GM12865 (cell line): ENCODE measurements around the gene FASTK.

ENCODE experiments used
- DNase-seq: peaks from one replicate; pipeline ENCODE4 v3.0.0; 2010; ENCODE audit warnings: low read depth
- H3K4me3 ChIP-seq: 2 replicates; pipeline ENCODE4 v1.5.1; 2011; ENCODE audit warnings: mild to moderate bottlenecking, low read depth, low read length, control low read depth
- TF ChIP-seq, protein P1 (sequence below): IDR thresholded peaks from 2 replicates; pipeline ENCODE4 v1.5.1; 2011; ENCODE audit warnings: low read length, control low read depth, low read depth, inconsistent platforms; ENCODE audit not compliant: insufficient read depth; ENCODE audit errors: missing control alignments

FASTK gene

GRCh38 chr7:151035026-151035717, 45.4 kb downstream of the FASTK start:
- no peak overlapping the region for H3K4me3 ChIP-seq
- TF ChIP-seq, protein P1, sequence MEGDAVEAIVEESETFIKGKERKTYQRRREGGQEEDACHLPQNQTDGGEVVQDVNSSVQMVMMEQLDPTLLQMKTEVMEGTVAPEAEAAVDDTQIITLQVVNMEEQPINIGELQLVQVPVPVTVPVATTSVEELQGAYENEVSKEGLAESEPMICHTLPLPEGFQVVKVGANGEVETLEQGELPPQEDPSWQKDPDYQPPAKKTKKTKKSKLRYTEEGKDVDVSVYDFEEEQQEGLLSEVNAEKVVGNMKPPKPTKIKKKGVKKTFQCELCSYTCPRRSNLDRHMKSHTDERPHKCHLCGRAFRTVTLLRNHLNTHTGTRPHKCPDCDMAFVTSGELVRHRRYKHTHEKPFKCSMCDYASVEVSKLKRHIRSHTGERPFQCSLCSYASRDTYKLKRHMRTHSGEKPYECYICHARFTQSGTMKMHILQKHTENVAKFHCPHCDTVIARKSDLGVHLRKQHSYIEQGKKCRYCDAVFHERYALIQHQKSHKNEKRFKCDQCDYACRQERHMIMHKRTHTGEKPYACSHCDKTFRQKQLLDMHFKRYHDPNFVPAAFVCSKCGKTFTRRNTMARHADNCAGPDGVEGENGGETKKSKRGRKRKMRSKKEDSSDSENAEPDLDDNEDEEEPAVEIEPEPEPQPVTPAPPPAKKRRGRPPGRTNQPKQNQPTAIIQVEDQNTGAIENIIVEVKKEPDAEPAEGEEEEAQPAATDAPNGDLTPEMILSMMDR = no peak
- DNase-seq = no peak

DNA sequence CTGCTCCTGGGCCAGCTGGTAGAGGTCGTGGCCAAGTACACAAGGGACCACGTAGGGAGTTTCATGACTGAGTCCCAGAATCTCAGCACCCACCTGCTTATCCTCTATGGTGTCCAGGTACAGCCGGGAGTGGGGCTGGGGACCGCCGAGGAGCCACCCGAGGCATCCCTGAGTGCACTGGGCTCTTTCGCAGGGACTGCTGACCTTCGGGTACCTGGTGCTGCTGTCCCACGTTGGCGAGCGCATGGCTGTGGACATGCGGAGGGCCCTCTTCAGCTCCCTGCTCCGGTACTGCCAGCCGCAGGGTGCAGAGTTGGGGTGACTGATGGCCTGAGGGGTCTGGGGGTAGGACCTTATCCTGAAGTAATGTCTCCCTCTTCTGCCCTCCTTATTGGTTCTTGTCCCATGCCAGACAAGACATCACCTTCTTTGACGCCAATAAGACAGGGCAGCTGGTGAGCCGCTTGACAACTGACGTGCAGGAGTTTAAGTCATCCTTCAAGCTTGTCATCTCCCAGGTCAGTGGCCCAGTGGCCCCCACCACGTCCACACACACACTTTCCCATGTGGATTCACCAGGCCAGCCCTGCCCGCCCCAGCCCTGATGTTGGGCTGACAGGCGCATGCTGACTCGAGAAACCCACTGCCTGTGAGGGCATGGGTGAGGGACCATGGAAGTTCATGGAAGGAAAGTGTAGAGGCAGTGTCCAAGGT, 46.1 kb downstream of the FASTK start:
- no peak for DNase-seq

GRCh38 chr7:151033864-151034249, 46.8 kb downstream of the FASTK start:
- TF ChIP-seq, protein P1 = no peak
- DNase-seq = no peak
- no peak overlapping the region for H3K4me3 ChIP-seq

More for the DNA sequence above, 46.1 kb downstream of the FASTK start:
- no peak overlapping the region for H3K4me3 ChIP-seq
- TF ChIP-seq, protein P1 = no peak

DNA sequence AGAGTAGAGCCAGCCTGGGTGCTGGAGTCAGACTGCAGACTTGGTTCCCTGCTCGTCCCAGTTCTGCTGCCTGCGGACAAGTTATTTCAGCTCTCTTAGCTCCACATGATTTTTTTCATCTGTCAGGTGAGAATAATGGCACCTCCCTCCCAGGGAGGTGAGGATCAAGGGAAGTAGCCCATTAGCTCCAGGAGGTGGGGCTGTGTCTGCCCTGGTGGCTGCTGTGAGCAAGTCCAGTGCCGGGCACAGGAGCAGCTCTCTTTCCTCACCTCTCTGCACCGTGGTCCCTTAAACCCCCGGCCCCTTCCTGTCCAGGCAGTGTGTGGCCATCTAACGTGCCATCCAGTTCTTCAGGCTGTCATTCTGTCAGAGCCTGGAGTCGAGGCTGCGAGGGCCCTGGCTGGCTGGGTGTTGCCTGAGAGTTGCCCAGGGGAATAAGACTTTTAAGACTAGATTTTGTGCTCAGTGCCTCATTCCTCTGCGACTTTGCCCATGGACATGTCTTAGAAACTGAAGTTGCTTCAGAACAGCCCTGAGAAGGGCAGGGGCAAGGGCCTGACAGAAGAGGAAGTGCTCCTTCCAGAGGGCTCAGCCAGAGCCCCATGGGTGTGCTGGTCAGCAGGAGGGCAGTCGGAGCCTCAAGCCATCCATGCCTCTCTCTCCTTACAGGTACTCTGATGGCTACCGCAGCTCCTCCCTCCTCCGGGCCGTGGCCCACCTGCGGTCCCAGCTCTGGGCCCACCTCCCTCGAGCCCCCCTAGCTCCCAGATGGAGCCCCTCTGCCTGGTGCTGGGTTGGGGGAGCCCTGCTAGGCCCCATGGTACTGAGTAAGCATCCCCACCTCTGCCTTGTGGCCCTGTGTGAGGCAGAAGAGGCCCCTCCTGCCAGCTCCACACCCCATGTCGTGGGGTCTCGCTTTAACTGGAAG, 47.4 kb downstream of the FASTK start:
- TF ChIP-seq, protein P1 = peak; percentile 2
- no peak for DNase-seq
- no peak overlapping the region for H3K4me3 ChIP-seq

GRCh38 chr7:151031011-151031410, 49.6 kb downstream of the FASTK start:
- H3K4me3 ChIP-seq = no peak overlapping the region
- no peak for DNase-seq
- TF ChIP-seq, protein P1 = no peak

DNA sequence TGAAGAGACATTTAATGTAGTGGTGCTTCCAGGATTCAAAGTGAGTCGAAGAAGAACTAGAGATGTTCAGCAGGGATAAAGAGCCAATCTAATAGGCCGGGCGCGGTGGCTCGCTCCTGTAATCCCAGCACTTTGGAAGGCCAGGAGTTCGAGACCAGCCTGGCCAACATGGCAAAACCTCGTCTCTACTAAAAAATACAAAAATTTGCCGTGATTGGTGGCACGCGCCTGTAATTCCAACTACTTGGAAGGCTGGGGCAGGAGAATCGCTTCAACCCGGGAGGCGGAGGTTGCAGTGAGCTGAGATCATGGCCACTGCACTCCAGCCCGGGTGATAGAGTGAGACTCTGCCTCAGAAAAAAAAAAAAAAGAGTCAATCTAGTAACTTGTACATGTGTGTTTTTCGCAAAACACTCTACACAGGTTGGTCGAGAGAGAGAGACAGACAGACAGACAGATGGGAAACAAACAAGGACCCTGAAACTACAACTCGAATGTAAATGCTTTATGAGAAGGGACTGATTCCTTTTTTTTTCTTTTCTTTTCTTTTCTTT, 51.6 kb downstream of the FASTK start:
- no peak for DNase-seq
- TF ChIP-seq, protein P1 = no peak
- H3K4me3 ChIP-seq = peak overlapping the region; percentile 60
